SK-N-SH treated with all-trans-retinoic acid at 6 μM for 48 hours (cell line): ENCODE results near the gene RUNDC3A.

Source experiments
- ATAC-seq: fragments of 200-7000 bp; cut with Tn5 transposase; 3 replicates; pipeline ENCODE4 v1.9.1; 2020; ENCODE audit warnings: mild to moderate bottlenecking, moderate library complexity
- ARNTL ChIP-seq: fragments of 450-650 bp; formaldehyde crosslinking; IDR thresholded peaks from 2 replicates; pipeline ENCODE4 v1.5.0; 2020; ENCODE audit warnings: low read depth, mild to moderate bottlenecking, moderate library complexity, borderline replicate concordance
- BACH2 ChIP-seq: fragments of 250-450 bp; sonication (Bioruptor Pico); IDR thresholded peaks from 2 replicates; pipeline ENCODE4 v1.9.0; 2021; ENCODE audit warnings: mild to moderate bottlenecking, borderline replicate concordance
- CSDC2 ChIP-seq: fragments of 250-450 bp; sonication (Bioruptor Pico); IDR thresholded peaks from 2 replicates; pipeline ENCODE4 v1.5.0; 2020; ENCODE audit warnings: mild to moderate bottlenecking, moderate library complexity
- CSRNP3 ChIP-seq: fragments of 250-450 bp; sonication (Bioruptor Pico); IDR thresholded peaks from 2 replicates; pipeline ENCODE4 v1.5.1; 2021; ENCODE audit warnings: mild to moderate bottlenecking, moderate library complexity
- ESRRG ChIP-seq: fragments of 250-450 bp; sonication (Bioruptor Pico); IDR thresholded peaks from 2 replicates; pipeline ENCODE4 v1.6.1; 2021; ENCODE audit warnings: mild to moderate bottlenecking
- OSR1 ChIP-seq: fragments of 250-450 bp; sonication (Bioruptor Pico); IDR thresholded peaks from 2 replicates; pipeline ENCODE4 v1.8.0; 2022; ENCODE audit warnings: moderate library complexity, mild to moderate bottlenecking, inconsistent platforms
- PATZ1 ChIP-seq: fragments of 250-450 bp; sonication (Bioruptor Pico); IDR thresholded peaks from 2 replicates; pipeline ENCODE4 v1.8.0; 2020; ENCODE audit warnings: mild to moderate bottlenecking, moderate library complexity, borderline replicate concordance
- POU6F1 ChIP-seq: fragments of 250-450 bp; sonication (Bioruptor Pico); IDR thresholded peaks from 2 replicates; pipeline ENCODE4 v1.8.0; 2021; ENCODE audit warnings: low read depth, mild to moderate bottlenecking, moderate library complexity, borderline replicate concordance
- PPARA ChIP-seq: fragments of 250-450 bp; sonication (Bioruptor Pico); IDR thresholded peaks from 2 replicates; pipeline ENCODE4 v1.5.0; 2020; ENCODE audit warnings: mild to moderate bottlenecking, borderline replicate concordance
- RARB ChIP-seq: fragments of 250-450 bp; sonication (Bioruptor Pico); IDR thresholded peaks from 2 replicates; pipeline ENCODE4 v1.8.0; 2021; ENCODE audit warnings: mild to moderate bottlenecking, moderate library complexity
- SNAI2 ChIP-seq: fragments of 250-450 bp; sonication (Bioruptor Pico); IDR thresholded peaks from 2 replicates; pipeline ENCODE4 v1.5.0; 2020; ENCODE audit warnings: mild to moderate bottlenecking, moderate library complexity
- TCF4 ChIP-seq: fragments of 250-450 bp; sonication (Bioruptor Pico); IDR thresholded peaks from 2 replicates; pipeline ENCODE4 v1.8.0; 2021; ENCODE audit warnings: mild to moderate bottlenecking, moderate library complexity, borderline replicate concordance
- TOX ChIP-seq: fragments of 250-450 bp; sonication (Bioruptor Pico); IDR thresholded peaks from 2 replicates; pipeline ENCODE4 v1.8.0; 2021; ENCODE audit warnings: mild to moderate bottlenecking, moderate library complexity, borderline replicate concordance
- ZC3H10 ChIP-seq: fragments of 250-450 bp; sonication (Bioruptor Pico); IDR thresholded peaks from 2 replicates; pipeline ENCODE4 v1.5.1; 2021; ENCODE audit warnings: mild to moderate bottlenecking, moderate library complexity
- ZFP3 ChIP-seq: fragments of 250-450 bp; sonication (Bioruptor Pico); IDR thresholded peaks from 2 replicates; pipeline ENCODE4 v1.5.0; 2020; ENCODE audit warnings: mild to moderate bottlenecking, moderate library complexity
- ZFP30 ChIP-seq: fragments of 450-650 bp; formaldehyde crosslinking; IDR thresholded peaks from 2 replicates; pipeline ENCODE4 v1.5.0; 2022; ENCODE audit warnings: mild to moderate bottlenecking, moderate library complexity
- ZNF565 ChIP-seq: fragments of 450-650 bp; formaldehyde crosslinking; conservative IDR thresholded peaks from 2 replicates; pipeline ENCODE4 v1.5.0; 2020; ENCODE audit warnings: low read depth, mild to moderate bottlenecking, moderate library complexity
- ZNF8 ChIP-seq: fragments of 450-650 bp; formaldehyde crosslinking; IDR thresholded peaks from 2 replicates; pipeline ENCODE4 v1.5.0; 2020; ENCODE audit warnings: mild to moderate bottlenecking, moderate library complexity
- TF ChIP-seq, protein P1 (sequence below): fragments of 250-450 bp; sonication (Bioruptor Pico); IDR thresholded peaks from 2 replicates; pipeline ENCODE4 v1.5.1; 2020; ENCODE audit warnings: low read depth, mild to moderate bottlenecking, moderate library complexity
- TF ChIP-seq, protein P2 (sequence below): fragments of 250-450 bp; sonication (Bioruptor Pico); IDR thresholded peaks from 2 replicates; pipeline ENCODE4 v1.5.0; 2020; ENCODE audit warnings: mild to moderate bottlenecking, moderate library complexity

The RUNDC3A gene

DNA sequence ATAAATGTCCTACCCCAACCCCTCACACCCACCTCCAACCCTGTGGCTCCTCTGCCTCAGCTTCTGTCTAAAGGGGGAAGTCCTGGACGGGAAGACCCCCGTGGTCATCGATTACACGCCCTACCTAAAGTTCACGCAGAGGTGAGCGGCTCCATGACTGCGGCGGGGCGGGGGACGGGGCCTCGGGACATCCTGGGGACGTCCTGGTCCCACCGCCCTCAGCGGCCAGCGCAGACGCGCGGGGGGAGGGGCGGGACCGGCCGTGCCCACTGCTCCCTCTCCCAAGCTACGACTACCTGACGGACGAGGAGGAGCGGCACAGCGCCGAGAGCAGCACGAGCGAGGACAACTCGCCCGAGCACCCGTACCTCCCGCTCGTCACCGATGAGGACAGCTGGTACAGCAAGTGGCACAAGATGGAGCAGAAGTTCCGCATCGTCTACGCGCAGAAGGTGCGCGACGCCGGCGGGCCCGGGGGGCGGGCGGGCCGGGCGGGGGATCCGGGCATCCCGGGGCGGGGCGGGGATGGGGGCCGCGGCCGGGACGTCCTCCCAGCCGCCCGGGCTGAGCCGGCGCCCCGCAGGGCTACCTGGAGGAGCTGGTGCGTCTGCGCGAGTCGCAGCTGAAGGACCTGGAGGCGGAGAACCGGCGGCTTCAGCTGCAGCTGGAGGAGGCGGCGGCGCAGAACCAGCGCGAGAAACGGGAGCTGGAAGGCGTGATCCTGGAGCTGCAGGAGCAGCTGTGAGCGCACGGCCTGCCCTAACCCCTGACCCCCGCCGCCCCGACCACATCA is 6.7 kb downstream of the RUNDC3A start:
- TF ChIP-seq ZNF8 (CRISPR knock-in tag) = no peak
- no peak for ATAC-seq

- no peak; the same call in 2 of the 3 replicates for ATAC-seq
- TF ChIP-seq ESRRG (CRISPR knock-in tag) (no peak), ARNTL (no peak), OSR1 (CRISPR knock-in tag) (no peak), CSDC2 (CRISPR knock-in tag) (no peak), RARB (CRISPR knock-in tag) (no peak), ZFP3 (CRISPR knock-in tag) (no peak), TOX (CRISPR knock-in tag) (no peak)
These were observed 7.6 kb downstream of the RUNDC3A start for GRCh38 chr17:44315760-44316731.

- TF ChIP-seq ZFP3 (CRISPR knock-in tag) = no peak
- no peak for TF ChIP-seq ZNF565
- TF ChIP-seq PATZ1 = no peak
- no peak for TF ChIP-seq CSRNP3 (CRISPR knock-in tag)
- no peak for TF ChIP-seq TCF4 (CRISPR knock-in tag)
- TF ChIP-seq PPARA (CRISPR knock-in tag) = no peak
- TF ChIP-seq, protein P1, sequence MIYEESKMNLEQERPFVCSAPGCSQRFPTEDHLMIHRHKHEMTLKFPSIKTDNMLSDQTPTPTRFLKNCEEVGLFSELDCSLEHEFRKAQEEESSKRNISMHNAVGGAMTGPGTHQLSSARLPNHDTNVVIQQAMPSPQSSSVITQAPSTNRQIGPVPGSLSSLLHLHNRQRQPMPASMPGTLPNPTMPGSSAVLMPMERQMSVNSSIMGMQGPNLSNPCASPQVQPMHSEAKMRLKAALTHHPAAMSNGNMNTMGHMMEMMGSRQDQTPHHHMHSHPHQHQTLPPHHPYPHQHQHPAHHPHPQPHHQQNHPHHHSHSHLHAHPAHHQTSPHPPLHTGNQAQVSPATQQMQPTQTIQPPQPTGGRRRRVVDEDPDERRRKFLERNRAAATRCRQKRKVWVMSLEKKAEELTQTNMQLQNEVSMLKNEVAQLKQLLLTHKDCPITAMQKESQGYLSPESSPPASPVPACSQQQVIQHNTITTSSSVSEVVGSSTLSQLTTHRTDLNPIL = no peak
- no peak for TF ChIP-seq SNAI2 (CRISPR knock-in tag)
- TF ChIP-seq BACH2 (CRISPR knock-in tag) = no peak
- no peak for TF ChIP-seq TOX (CRISPR knock-in tag)
- no peak for TF ChIP-seq OSR1 (CRISPR knock-in tag)
- no peak for TF ChIP-seq ARNTL
- TF ChIP-seq ZNF8 (CRISPR knock-in tag) = no peak
- no peak for TF ChIP-seq RARB (CRISPR knock-in tag)
- TF ChIP-seq ESRRG (CRISPR knock-in tag) = no peak
- TF ChIP-seq ZFP30 (CRISPR knock-in tag) = no peak
- TF ChIP-seq, protein P2, sequence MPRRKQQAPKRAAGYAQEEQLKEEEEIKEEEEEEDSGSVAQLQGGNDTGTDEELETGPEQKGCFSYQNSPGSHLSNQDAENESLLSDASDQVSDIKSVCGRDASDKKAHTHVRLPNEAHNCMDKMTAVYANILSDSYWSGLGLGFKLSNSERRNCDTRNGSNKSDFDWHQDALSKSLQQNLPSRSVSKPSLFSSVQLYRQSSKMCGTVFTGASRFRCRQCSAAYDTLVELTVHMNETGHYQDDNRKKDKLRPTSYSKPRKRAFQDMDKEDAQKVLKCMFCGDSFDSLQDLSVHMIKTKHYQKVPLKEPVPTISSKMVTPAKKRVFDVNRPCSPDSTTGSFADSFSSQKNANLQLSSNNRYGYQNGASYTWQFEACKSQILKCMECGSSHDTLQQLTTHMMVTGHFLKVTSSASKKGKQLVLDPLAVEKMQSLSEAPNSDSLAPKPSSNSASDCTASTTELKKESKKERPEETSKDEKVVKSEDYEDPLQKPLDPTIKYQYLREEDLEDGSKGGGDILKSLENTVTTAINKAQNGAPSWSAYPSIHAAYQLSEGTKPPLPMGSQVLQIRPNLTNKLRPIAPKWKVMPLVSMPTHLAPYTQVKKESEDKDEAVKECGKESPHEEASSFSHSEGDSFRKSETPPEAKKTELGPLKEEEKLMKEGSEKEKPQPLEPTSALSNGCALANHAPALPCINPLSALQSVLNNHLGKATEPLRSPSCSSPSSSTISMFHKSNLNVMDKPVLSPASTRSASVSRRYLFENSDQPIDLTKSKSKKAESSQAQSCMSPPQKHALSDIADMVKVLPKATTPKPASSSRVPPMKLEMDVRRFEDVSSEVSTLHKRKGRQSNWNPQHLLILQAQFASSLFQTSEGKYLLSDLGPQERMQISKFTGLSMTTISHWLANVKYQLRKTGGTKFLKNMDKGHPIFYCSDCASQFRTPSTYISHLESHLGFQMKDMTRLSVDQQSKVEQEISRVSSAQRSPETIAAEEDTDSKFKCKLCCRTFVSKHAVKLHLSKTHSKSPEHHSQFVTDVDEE (CRISPR knock-in tag) = no peak
- TF ChIP-seq POU6F1 (CRISPR knock-in tag) = no peak
- no peak for TF ChIP-seq ZC3H10 (CRISPR knock-in tag)
- TF ChIP-seq, all 23 proteins: peak for 0
- no peak for ATAC-seq
These were observed 9.1 kb downstream of the RUNDC3A start for GRCh38 chr17:44317545-44317944.
